HCT116 (cell line): ENCODE measurements around the gene DOCK10. TPM values are rescaled to one million over a fixed set of nuclear protein-coding genes. Genes with fewer than 3 reads are reported as not detected.

Experiments used
- ATAC-seq: fragments of 200-7000 bp; cut with Tn5 transposase; 2 replicates; pipeline ENCODE4 v1.9.1; 2020; ENCODE audit warnings: mild to moderate bottlenecking, moderate library complexity
- BruUV-seq: library from RNA; stranded (reverse); fragments of 400-500 nt; replicated peaks from 2 replicates; lab custom pipeline; 2021; lab: Mats Ljungman, UMichigan
- CTCF ChIA-PET: fragments of 300-600 bp; sonication (Branson Sonifier 250); formaldehyde crosslinking; loops from one replicate; lab custom pipeline; 2021; ENCODE audit warnings: antibody characterized with exemption; lab: Charles Lee
- POLR2A ChIA-PET: fragments of 300-600, 350-600 bp; sonication (Branson Sonifier 250); formaldehyde crosslinking; loops from one replicate; lab custom pipeline; 2021; ENCODE audit warnings: antibody characterized with exemption; lab: Charles Lee
- RAD21 ChIA-PET, 2 experiments: fragments of 300-600 bp; sonication (Branson Sonifier 250); formaldehyde crosslinking; loops; one replicate each; lab custom pipeline; 2023; ENCODE audit warnings: low total read pairs in 2 of 2; ENCODE audit not compliant: uncharacterized antibody in 2 of 2, unreplicated experiment in 2 of 2, low non-redundant PET in 1 of 2; lab: Charles Lee
- DNase-seq: peaks from one replicate; pipeline ENCODE4 v3.0.0-alpha.2; 2010; ENCODE audit warnings: low read depth, low spot score
- H2AFZ ChIP-seq: fragments of 200-600 bp; shearing (Covaris generic), sonication (generic); 2 replicates; pipeline ENCODE4 v1.6.1; 2017; ENCODE audit warnings: low read depth, mixed run types, mixed read lengths, antibody characterized with exemption, low read length; ENCODE audit not compliant: poor library complexity, severe bottlenecking
- H3K27ac ChIP-seq: 2 replicates; pipeline ENCODE4 v1.5.1; 2012; ENCODE audit warnings: low read depth, low read length
- H3K27me3 ChIP-seq: fragments of 200-600 bp; sonication (generic); 2 replicates; pipeline ENCODE4 v1.6.1; 2016; ENCODE audit warnings: mixed run types, low read length, mixed read lengths; ENCODE audit not compliant: insufficient read depth
- H3K36me3 ChIP-seq, 2 experiments: fragments of 200-500 bp in 1 of 2; fragments of 200-600 bp in 1 of 2; sonication (Bioruptor generic) in 1 of 2; sonication (generic) in 1 of 2; 2 replicates each; pipeline versions ENCODE4 v1.5.1 to v1.6.1; 2014 to 2016; ENCODE audit warnings: low read length in 2 of 2, inconsistent platforms in 1 of 2, mixed read lengths in 1 of 2, mixed run types in 1 of 2; ENCODE audit not compliant: insufficient read depth in 2 of 2, control insufficient read depth in 1 of 2
- H3K4me1 ChIP-seq, 2 experiments: fragments of 200-600 bp in 1 of 2; sonication (generic) in 1 of 2; 2 replicates each; pipeline versions ENCODE4 v1.5.1 to v1.6.1; 2012 to 2017; ENCODE audit warnings: low read length in 2 of 2, inconsistent platforms in 1 of 2, mild to moderate bottlenecking in 1 of 2, mixed read lengths in 1 of 2, mixed run types in 1 of 2, moderate library complexity in 1 of 2; ENCODE audit not compliant: insufficient read depth in 2 of 2, control insufficient read depth in 1 of 2
- H3K4me2 ChIP-seq: fragments of 200-600 bp; sonication (generic); 2 replicates; pipeline ENCODE4 v1.6.1; 2017; ENCODE audit warnings: mixed run types, low read length, mixed read lengths
- H3K4me3 ChIP-seq, 2 experiments: fragments of 200-600 bp in 1 of 2; sonication (generic) in 1 of 2; replicated peaks in 1 of 2; 2 replicates each; pipeline ENCODE4 v1.5.1; 2011 to 2016; ENCODE audit warnings: low read length in 2 of 2, control low read depth in 1 of 2, low read depth in 1 of 2, mild to moderate bottlenecking in 1 of 2, mixed read lengths in 1 of 2, mixed run types in 1 of 2
- H3K79me2 ChIP-seq: fragments of 200-600 bp; sonication (generic); 2 replicates; pipeline ENCODE4 v1.6.1; 2017; ENCODE audit warnings: mild to moderate bottlenecking, mixed run types, low read length, moderate library complexity, mixed read lengths; ENCODE audit not compliant: insufficient read depth
- H3K9ac ChIP-seq: fragments of 200-600 bp; sonication (generic); 2 replicates; pipeline ENCODE4 v1.6.1; 2016; ENCODE audit warnings: low read length, mixed read lengths
- H3K9me2 ChIP-seq: fragments of 200-600 bp; sonication (generic), shearing (Covaris generic); 2 replicates; pipeline ENCODE4 v1.6.1; 2017; ENCODE audit warnings: mixed run types, mild to moderate bottlenecking, moderate library complexity; ENCODE audit not compliant: insufficient read depth
- H3K9me3 ChIP-seq, 2 experiments: fragments of 200-500 bp in 1 of 2; fragments of 200-600 bp in 1 of 2; sonication (Bioruptor generic) in 1 of 2; sonication (generic) in 1 of 2; 2 replicates each; pipeline ENCODE4 v1.6.1; 2014 to 2017; ENCODE audit warnings: low read length in 2 of 2, mixed read lengths in 2 of 2, inconsistent platforms in 1 of 2, low read depth in 1 of 2, mild to moderate bottlenecking in 1 of 2, mixed run types in 1 of 2, moderate library complexity in 1 of 2; ENCODE audit not compliant: control insufficient read depth in 1 of 2, insufficient read depth in 1 of 2
- H4K20me1 ChIP-seq: fragments of 200-600 bp; sonication (generic), shearing (Covaris generic); 2 replicates; pipeline ENCODE4 v1.6.1; 2017; ENCODE audit warnings: mixed run types, mild to moderate bottlenecking, moderate library complexity; ENCODE audit not compliant: insufficient read depth
- CBX3 ChIP-seq: IDR thresholded peaks from 2 replicates; pipeline ENCODE4 v1.6.1; 2012; ENCODE audit warnings: low read depth
- CEBPB ChIP-seq: IDR thresholded peaks from 2 replicates; pipeline ENCODE4 v1.6.1; 2012; ENCODE audit warnings: low read depth
- EGR1 ChIP-seq: IDR thresholded peaks from 2 replicates; pipeline ENCODE4 v1.6.1; 2012; ENCODE audit warnings: low read depth
- ELF1 ChIP-seq: IDR thresholded peaks from 2 replicates; pipeline ENCODE4 v1.6.1; 2012; ENCODE audit warnings: low read depth, borderline replicate concordance
- EZH2 ChIP-seq: fragments of 200-600 bp; sonication (generic); IDR thresholded peaks from 2 replicates; pipeline ENCODE4 v1.6.1; 2017; ENCODE audit warnings: antibody characterized with exemption, mixed run types
- EZH2phosphoT487 ChIP-seq: fragments of 200-600 bp; IDR thresholded peaks from 2 replicates; pipeline ENCODE4 v1.6.1; 2018; ENCODE audit warnings: antibody characterized with exemption, borderline replicate concordance
- FOSL1 ChIP-seq: IDR thresholded peaks from 2 replicates; pipeline ENCODE4 v1.6.1; 2012; ENCODE audit warnings: low read depth
- POLR2A ChIP-seq: IDR thresholded peaks from 2 replicates; pipeline ENCODE4 v1.7.0; 2011; ENCODE audit warnings: borderline replicate concordance; ENCODE audit not compliant: insufficient read depth, insufficient read length; ENCODE audit errors: extremely low read depth
- POLR2AphosphoS5 ChIP-seq: IDR thresholded peaks from 2 replicates; pipeline ENCODE4 v1.6.1; 2011; ENCODE audit warnings: mild to moderate bottlenecking, low read depth, low read length, moderate library complexity
- SIN3A ChIP-seq: IDR thresholded peaks from 2 replicates; pipeline ENCODE4 v1.6.1; 2012; ENCODE audit warnings: low read depth
- SP1 ChIP-seq: IDR thresholded peaks from 2 replicates; pipeline ENCODE4 v1.6.1; 2012; ENCODE audit warnings: low read depth
- TCF7L2 ChIP-seq: IDR thresholded peaks from 2 replicates; pipeline ENCODE4 v1.7.0; 2011; ENCODE audit warnings: borderline replicate concordance, inconsistent platforms; ENCODE audit not compliant: insufficient read depth, insufficient read length; ENCODE audit errors: extremely low read depth
- ZNF274 ChIP-seq: fragments of 200-500 bp; sonication (Bioruptor generic); IDR thresholded peaks from 2 replicates; pipeline ENCODE4 v1.6.1; 2014; ENCODE audit warnings: mild to moderate bottlenecking, low read depth, low read length, inconsistent platforms
- intact Hi-C: fragments of 100-400 bp; cut with micrococcal nuclease; formaldehyde crosslinking; loops from 2 replicates; pipeline ENCODE4 v1.10.0; 2022
- total RNA-seq: library from RNA; stranded (reverse); gene quantifications from one replicate; pipeline ENCODE4 v1.2.1, GENCODE V29; 2021; ENCODE audit not compliant: unreplicated experiment
- TF ChIP-seq, protein P1 (sequence below): IDR thresholded peaks from 2 replicates; pipeline ENCODE4 v1.6.1; 2012; ENCODE audit warnings: low read depth
- TF ChIP-seq, protein P2 (sequence below): IDR thresholded peaks from 2 replicates; pipeline ENCODE4 v1.6.1; 2012
- TF ChIP-seq, protein P3 (sequence below): IDR thresholded peaks from 2 replicates; pipeline ENCODE4 v1.6.1; 2011; ENCODE audit warnings: mild to moderate bottlenecking, low read length, moderate library complexity; ENCODE audit not compliant: insufficient replicate concordance; ENCODE audit errors: extremely low read depth

Gene DOCK10
- total RNA-seq, 1 experiment from 2014 or later: 0.54 TPM

GRCh38 chr2:224929512-224929911 lies 112.8 kb downstream of the DOCK10 start:
- POLR2A ChIA-PET: no interaction called here
- Histone ChIP-seq H3K4me2 (no peak overlapping the region), H3K9me2 (no peaks in the 10 kb centered on the region), H3K9ac (no peak overlapping the region), H3K4me1 (no peaks in the 10 kb centered on the region), H4K20me1 (no peaks in the 10 kb centered on the region), H3K27me3 (no peaks in the 10 kb centered on the region), H2AFZ (no peak overlapping the region), H3K79me2 (no peaks in the 10 kb centered on the region), H3K9me3 (no peaks in the 10 kb centered on the region)
- CTCF ChIA-PET: no interaction called here
- RAD21 ChIA-PET: no interaction called here
- BruUV-seq: no TSS peak
- no peak for ATAC-seq
- intact Hi-C loops: no loop called here
- TF ChIP-seq EZH2phosphoT487: no peak
- no peak for TF ChIP-seq POLR2AphosphoS5
- TF ChIP-seq, protein P1, sequence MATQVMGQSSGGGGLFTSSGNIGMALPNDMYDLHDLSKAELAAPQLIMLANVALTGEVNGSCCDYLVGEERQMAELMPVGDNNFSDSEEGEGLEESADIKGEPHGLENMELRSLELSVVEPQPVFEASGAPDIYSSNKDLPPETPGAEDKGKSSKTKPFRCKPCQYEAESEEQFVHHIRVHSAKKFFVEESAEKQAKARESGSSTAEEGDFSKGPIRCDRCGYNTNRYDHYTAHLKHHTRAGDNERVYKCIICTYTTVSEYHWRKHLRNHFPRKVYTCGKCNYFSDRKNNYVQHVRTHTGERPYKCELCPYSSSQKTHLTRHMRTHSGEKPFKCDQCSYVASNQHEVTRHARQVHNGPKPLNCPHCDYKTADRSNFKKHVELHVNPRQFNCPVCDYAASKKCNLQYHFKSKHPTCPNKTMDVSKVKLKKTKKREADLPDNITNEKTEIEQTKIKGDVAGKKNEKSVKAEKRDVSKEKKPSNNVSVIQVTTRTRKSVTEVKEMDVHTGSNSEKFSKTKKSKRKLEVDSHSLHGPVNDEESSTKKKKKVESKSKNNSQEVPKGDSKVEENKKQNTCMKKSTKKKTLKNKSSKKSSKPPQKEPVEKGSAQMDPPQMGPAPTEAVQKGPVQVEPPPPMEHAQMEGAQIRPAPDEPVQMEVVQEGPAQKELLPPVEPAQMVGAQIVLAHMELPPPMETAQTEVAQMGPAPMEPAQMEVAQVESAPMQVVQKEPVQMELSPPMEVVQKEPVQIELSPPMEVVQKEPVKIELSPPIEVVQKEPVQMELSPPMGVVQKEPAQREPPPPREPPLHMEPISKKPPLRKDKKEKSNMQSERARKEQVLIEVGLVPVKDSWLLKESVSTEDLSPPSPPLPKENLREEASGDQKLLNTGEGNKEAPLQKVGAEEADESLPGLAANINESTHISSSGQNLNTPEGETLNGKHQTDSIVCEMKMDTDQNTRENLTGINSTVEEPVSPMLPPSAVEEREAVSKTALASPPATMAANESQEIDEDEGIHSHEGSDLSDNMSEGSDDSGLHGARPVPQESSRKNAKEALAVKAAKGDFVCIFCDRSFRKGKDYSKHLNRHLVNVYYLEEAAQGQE: no peak
- no peak for TF ChIP-seq FOSL1
- TF ChIP-seq EGR1: no peak
- no peak for TF ChIP-seq ELF1
- TF ChIP-seq, all 23 proteins: peak for 0
- Histone ChIP-seq H3K36me3 (no peaks in the 10 kb centered on the region), H3K27ac (no peak overlapping the region), H3K4me3 (no peak overlapping the region)
- DNase-seq: no peak

GRCh38 chr2:224927646-224928173 lies 114.6 kb downstream of the DOCK10 start:
- H2AFZ ChIP-seq: no peak overlapping the region
- DNase-seq (no peak), ATAC-seq (no peak)
- no peaks in the 10 kb centered on the region for H3K36me3 ChIP-seq
- CTCF ChIA-PET: interaction anchor here (1.1 kb wide), 1 partner anchor 18 kb away, joined by 3 read pairs; no protein-coding TSS in a partner anchor
- POLR2A ChIA-PET: no interaction called here
- H3K4me2 ChIP-seq: no peak overlapping the region
- H3K4me1 ChIP-seq: no peaks in the 10 kb centered on the region
- intact Hi-C loops: no loop called here
- H3K27me3 ChIP-seq: no peaks in the 10 kb centered on the region
- no peaks in the 10 kb centered on the region for H4K20me1 ChIP-seq
- H3K27ac ChIP-seq: no peak overlapping the region
- no TSS peak for BruUV-seq
- H3K9me3 ChIP-seq: no peaks in the 10 kb centered on the region
- no peaks in the 10 kb centered on the region for H3K79me2 ChIP-seq
- no peak overlapping the region for H3K4me3 ChIP-seq
- H3K9me2 ChIP-seq: no peaks in the 10 kb centered on the region
- H3K9ac ChIP-seq: no peak overlapping the region
- RAD21 ChIA-PET: no interaction called here
- TF ChIP-seq, protein P2, sequence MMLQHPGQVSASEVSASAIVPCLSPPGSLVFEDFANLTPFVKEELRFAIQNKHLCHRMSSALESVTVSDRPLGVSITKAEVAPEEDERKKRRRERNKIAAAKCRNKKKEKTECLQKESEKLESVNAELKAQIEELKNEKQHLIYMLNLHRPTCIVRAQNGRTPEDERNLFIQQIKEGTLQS: no peak
- TF ChIP-seq EGR1 (no peak), EZH2 (no peak), EZH2phosphoT487 (no peak), SIN3A (no peak), ZNF274 (no peak), SP1 (no peak), CEBPB (no peak), POLR2A (no peak), TCF7L2 (no peak), CBX3 (no peak), ELF1 (no peak)
- TF ChIP-seq, protein P3, sequence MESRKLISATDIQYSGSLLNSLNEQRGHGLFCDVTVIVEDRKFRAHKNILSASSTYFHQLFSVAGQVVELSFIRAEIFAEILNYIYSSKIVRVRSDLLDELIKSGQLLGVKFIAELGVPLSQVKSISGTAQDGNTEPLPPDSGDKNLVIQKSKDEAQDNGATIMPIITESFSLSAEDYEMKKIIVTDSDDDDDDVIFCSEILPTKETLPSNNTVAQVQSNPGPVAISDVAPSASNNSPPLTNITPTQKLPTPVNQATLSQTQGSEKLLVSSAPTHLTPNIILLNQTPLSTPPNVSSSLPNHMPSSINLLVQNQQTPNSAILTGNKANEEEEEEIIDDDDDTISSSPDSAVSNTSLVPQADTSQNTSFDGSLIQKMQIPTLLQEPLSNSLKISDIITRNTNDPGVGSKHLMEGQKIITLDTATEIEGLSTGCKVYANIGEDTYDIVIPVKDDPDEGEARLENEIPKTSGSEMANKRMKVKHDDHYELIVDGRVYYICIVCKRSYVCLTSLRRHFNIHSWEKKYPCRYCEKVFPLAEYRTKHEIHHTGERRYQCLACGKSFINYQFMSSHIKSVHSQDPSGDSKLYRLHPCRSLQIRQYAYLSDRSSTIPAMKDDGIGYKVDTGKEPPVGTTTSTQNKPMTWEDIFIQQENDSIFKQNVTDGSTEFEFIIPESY: no peak
